Neuronal stem cell (in vitro differentiated cells): ENCODE measurements around the gene MRPL52.
A peak's percentile ranks its signal among the peaks of the same experiment; 100 is the strongest.

ENCODE experiments used
- DNase-seq: peaks from one replicate; pipeline ENCODE4 v3.0.0-alpha.2; 2013; ENCODE audit warnings: low spot score
- H2AFZ ChIP-seq: one replicate; pipeline ENCODE4 v1.6.1; 2013; ENCODE audit warnings: mild to moderate bottlenecking, low read length, inconsistent platforms
- H2AK5ac ChIP-seq: 2 replicates; pipeline ENCODE4 v1.6.1; 2013; ENCODE audit warnings: low read depth, mild to moderate bottlenecking, inconsistent platforms, low read length, moderate library complexity, mixed read lengths
- H2BK120ac ChIP-seq: 2 replicates; pipeline ENCODE4 v1.6.1; 2013; ENCODE audit warnings: low read depth, mild to moderate bottlenecking, inconsistent platforms, low read length, moderate library complexity, mixed read lengths
- H2BK12ac ChIP-seq: one replicate; pipeline ENCODE4 v1.6.1; 2013; ENCODE audit warnings: low read length, inconsistent platforms
- H2BK15ac ChIP-seq: 2 replicates; pipeline ENCODE4 v1.6.1; 2013; ENCODE audit warnings: mild to moderate bottlenecking, low read length, inconsistent platforms, mixed read lengths
- H2BK5ac ChIP-seq: one replicate; pipeline ENCODE4 v1.6.1; 2013; ENCODE audit warnings: inconsistent platforms, mild to moderate bottlenecking, low read length, moderate library complexity
- H3K14ac ChIP-seq: one replicate; pipeline ENCODE4 v1.6.1; 2013; ENCODE audit warnings: low read length, inconsistent platforms
- H3K18ac ChIP-seq: 2 replicates; pipeline ENCODE4 v1.6.1; 2013; ENCODE audit warnings: low read length, inconsistent platforms
- H3K23ac ChIP-seq: 2 replicates; pipeline ENCODE4 v1.6.1; 2013; ENCODE audit warnings: low read depth, mild to moderate bottlenecking, mixed read lengths, low read length, inconsistent platforms; ENCODE audit not compliant: poor library complexity
- H3K27ac ChIP-seq: replicated peaks from 3 replicates; pipeline ENCODE4 v1.5.1; 2013; ENCODE audit warnings: low read length, inconsistent platforms
- H3K27me3 ChIP-seq, 3 experiments: 2 replicates each; pipeline ENCODE4 v1.6.1; 2013; ENCODE audit warnings: low read length in 3 of 3, mild to moderate bottlenecking in 2 of 3, inconsistent platforms in 1 of 3, low read depth in 1 of 3, mixed read lengths in 1 of 3, moderate library complexity in 1 of 3; ENCODE audit not compliant: control insufficient read depth in 3 of 3, insufficient read depth in 3 of 3
- H3K36me3 ChIP-seq, 2 donors: replicated peaks in 1 of 2; 2 replicates each; pipeline ENCODE4 v1.6.1; 2013; ENCODE audit warnings: low read length in 2 of 2; ENCODE audit not compliant: control insufficient read depth in 2 of 2, insufficient read depth in 2 of 2
- H3K4ac ChIP-seq: 2 replicates; pipeline ENCODE4 v1.6.1; 2013; ENCODE audit warnings: inconsistent platforms, mild to moderate bottlenecking, low read length, moderate library complexity
- H3K4me1 ChIP-seq, 2 donors: 1 replicate in 1 of 2; 2 replicates in 1 of 2; pipeline ENCODE4 v1.6.1; 2013; ENCODE audit warnings: low read length in 2 of 2, low read depth in 1 of 2; ENCODE audit not compliant: control insufficient read depth in 2 of 2, insufficient read depth in 1 of 2
- H3K4me2 ChIP-seq: one replicate; pipeline ENCODE4 v1.6.1; 2013; ENCODE audit warnings: mild to moderate bottlenecking, low read length, inconsistent platforms; ENCODE audit not compliant: insufficient read depth, poor library complexity, severe bottlenecking
- H3K4me3 ChIP-seq, 2 donors: 2 replicates each; pipeline ENCODE4 v1.5.1; 2013; ENCODE audit warnings: low read length in 2 of 2, mild to moderate bottlenecking in 2 of 2, inconsistent platforms in 1 of 2, moderate library complexity in 1 of 2
- H3K79me1 ChIP-seq: one replicate; pipeline ENCODE4 v1.6.1; 2013; ENCODE audit warnings: low read depth, mild to moderate bottlenecking, inconsistent platforms, low read length, moderate library complexity
- H3K9ac ChIP-seq: one replicate; pipeline ENCODE4 v1.6.1; 2013; ENCODE audit warnings: mild to moderate bottlenecking, low read depth, low read length, inconsistent platforms; ENCODE audit not compliant: poor library complexity
- H3K9me3 ChIP-seq, 2 donors: replicated peaks in 1 of 2; 2 replicates each; pipeline versions ENCODE3 to v1.6.1; 2013; ENCODE audit warnings: low read length in 2 of 2, mild to moderate bottlenecking in 2 of 2, inconsistent platforms in 1 of 2, low read depth in 1 of 2, mixed read lengths in 1 of 2, moderate library complexity in 1 of 2; ENCODE audit not compliant: control insufficient read depth in 2 of 2, insufficient read depth in 1 of 2
- H4K8ac ChIP-seq: one replicate; pipeline ENCODE4 v1.6.1; 2013; ENCODE audit warnings: low read depth, mild to moderate bottlenecking, inconsistent platforms, low read length, moderate library complexity
- H4K91ac ChIP-seq: one replicate; pipeline ENCODE4 v1.6.1; 2013; ENCODE audit warnings: low read length, low read depth, mild to moderate bottlenecking, inconsistent platforms; ENCODE audit not compliant: poor library complexity
- WGBS, 2 donors: extraction: QIAGEN DNeasy Blood & Tissue Kit; methylation state at CpG; one replicate each; pipeline ENCODE4 v1.1.7; 2013; ENCODE audit warnings: missing lambda C conversion rate in 2 of 2, mixed read lengths in 1 of 2; ENCODE audit not compliant: insufficient read length in 2 of 2, insufficient replicate concordance in 1 of 2; ENCODE audit errors: extremely low coverage in 2 of 2; 5-methylcytosine and 5-hydroxymethylcytosine counted together

MRPL52 gene

GRCh38 chr14:22811722-22812121 lies 18.0 kb upstream of the MRPL52 start:
- Histone ChIP-seq H3K4ac (no peak overlapping the region), H3K79me1 (no peaks in the 10 kb centered on the region), H3K9me3 (no peaks in the 10 kb centered on the region), H3K27ac (no peak overlapping the region), H4K91ac (no peak overlapping the region), H2BK12ac (no peak overlapping the region), H4K8ac (no peak overlapping the region), H2BK120ac (no peak overlapping the region), H3K14ac (no peak overlapping the region), H3K23ac (no peak overlapping the region), H2BK15ac (no peak overlapping the region), H3K27me3 (no peaks in the 10 kb centered on the region), H3K36me3 (no peaks in the 10 kb centered on the region), H3K4me3 (no peak overlapping the region), H3K4me1 (peaks cover 8 to 11% of the 10 kb centered on the region in 2 donors), H3K18ac (no peak overlapping the region), H3K9ac (no peak overlapping the region), H2AFZ (no peak overlapping the region), H3K4me2 (no peak overlapping the region), H2AK5ac (no peak overlapping the region), H2BK5ac (no peak overlapping the region)
- no peak for DNase-seq
- WGBS, 2 donors, result no CpG with 5 or more reads among the region's 2 CpGs

- Histone ChIP-seq H3K14ac (no peak overlapping the region), H3K4me1 (peaks cover 8 to 11% of the 10 kb centered on the region in 2 donors), H3K4me3 (no peak overlapping the region), H3K27ac (no peak overlapping the region), H2BK15ac (no peak overlapping the region), H4K8ac (no peak overlapping the region), H3K4ac (no peak overlapping the region), H3K4me2 (no peak overlapping the region), H2BK12ac (no peak overlapping the region), H2BK120ac (no peak overlapping the region), H3K23ac (no peak overlapping the region), H2BK5ac (no peak overlapping the region), H3K9ac (no peak overlapping the region), H2AFZ (no peak overlapping the region), H3K27me3 (no peaks in the 10 kb centered on the region), H3K36me3 (no peaks in the 10 kb centered on the region), H4K91ac (no peak overlapping the region), H3K79me1 (no peaks in the 10 kb centered on the region), H3K9me3 (no peaks in the 10 kb centered on the region), H2AK5ac (no peak overlapping the region), H3K18ac (no peak overlapping the region)
- WGBS, 2 donors, result no CpG with 5 or more reads among the region's 4 CpGs
- DNase-seq, result no peak
These were observed 16.9 kb upstream of the MRPL52 start for GRCh38 chr14:22812744-22813143.

- H3K18ac ChIP-seq, result peak overlapping the region; percentile 19
- H3K9me3 ChIP-seq, result no peaks in the 10 kb centered on the region
- H4K8ac ChIP-seq, result no peak overlapping the region
- H2BK15ac ChIP-seq, result no peak overlapping the region
- no peaks in the 10 kb centered on the region for H3K79me1 ChIP-seq
- no peak overlapping the region for H3K27ac ChIP-seq
- H2BK12ac ChIP-seq, result no peak overlapping the region
- H3K9ac ChIP-seq, result no peak overlapping the region
- H3K36me3 ChIP-seq, result no peaks in the 10 kb centered on the region
- no peak overlapping the region for H3K23ac ChIP-seq
- H3K4ac ChIP-seq, result no peak overlapping the region
- no peak overlapping the region for H2AK5ac ChIP-seq
- peaks cover 8 to 11% of the 10 kb centered on the region in 2 donors for H3K4me1 ChIP-seq
- H2BK5ac ChIP-seq, result no peak overlapping the region
- H3K4me3 ChIP-seq, result no peak overlapping the region
- no peak overlapping the region for H2AFZ ChIP-seq
- H3K14ac ChIP-seq, result no peak overlapping the region
- no peak for DNase-seq
- WGBS, 2 donors, result no CpG with 5 or more reads among the region's 9 CpGs
- H2BK120ac ChIP-seq, result no peak overlapping the region
- no peak overlapping the region for H4K91ac ChIP-seq
- H3K4me2 ChIP-seq, result no peak overlapping the region
- H3K27me3 ChIP-seq, result no peaks in the 10 kb centered on the region
These were observed 16.5 kb upstream of the MRPL52 start for GRCh38 chr14:22813145-22813544.

- Histone ChIP-seq H3K9me3 (no peaks in the 10 kb centered on the region), H2BK120ac (no peak overlapping the region), H3K18ac (no peak overlapping the region), H3K4me3 (no peak overlapping the region), H3K4ac (no peak overlapping the region), H3K4me1 (peaks cover 8 to 11% of the 10 kb centered on the region in 2 donors), H4K8ac (no peak overlapping the region), H4K91ac (no peak overlapping the region), H2BK12ac (no peak overlapping the region), H3K9ac (no peak overlapping the region), H2BK15ac (no peak overlapping the region), H3K14ac (no peak overlapping the region), H3K23ac (no peak overlapping the region), H3K36me3 (no peaks in the 10 kb centered on the region), H3K27ac (no peak overlapping the region), H3K79me1 (no peaks in the 10 kb centered on the region), H2BK5ac (no peak overlapping the region), H3K4me2 (no peak overlapping the region), H2AFZ (no peak overlapping the region), H2AK5ac (no peak overlapping the region), H3K27me3 (no peaks in the 10 kb centered on the region)
- DNase-seq, result no peak
- WGBS, 2 donors, result no CpG with 5 or more reads among the region's 7 CpGs
These were observed 15.3 kb upstream of the MRPL52 start for GRCh38 chr14:22814373-22814772.
